Activated naive CD4-positive, alpha-beta T cell treated with anti-CD3 and anti-CD28 coated beads for 36 hours (primary cell): ENCODE measurements around the gene MVP. TPM values are rescaled to one million over a fixed set of nuclear protein-coding genes. Genes with fewer than 3 reads are reported as not detected.

Experiments used
- CTCF ChIA-PET: fragments of 350-600 bp; sonication (Branson Sonifier 250); formaldehyde crosslinking; loops from one replicate; lab custom pipeline; 2021; ENCODE audit warnings: antibody characterized with exemption; lab: Charles Lee
- DNase-seq: peaks from one replicate; pipeline ENCODE4 v3.0.0-alpha.2; 2020
- H3K27ac Mint-ChIP-seq: one replicate; pipeline ENCODE4 v1.8.0; 2021; ENCODE audit warnings: mild to moderate bottlenecking, mixed read lengths
- H3K27me3 Mint-ChIP-seq: one replicate; pipeline ENCODE4 v1.8.0; 2021; ENCODE audit warnings: low read depth, mixed read lengths
- H3K36me3 Mint-ChIP-seq: one replicate; pipeline ENCODE4 v1.8.0; 2021; ENCODE audit warnings: low read depth, mixed read lengths
- H3K4me1 Mint-ChIP-seq: one replicate; pipeline ENCODE4 v1.8.0; 2021; ENCODE audit warnings: low read depth, mixed read lengths
- H3K4me3 Mint-ChIP-seq: one replicate; pipeline ENCODE4 v1.8.0; 2021; ENCODE audit warnings: mild to moderate bottlenecking, moderate library complexity, mixed read lengths
- H3K9me3 Mint-ChIP-seq: one replicate; pipeline ENCODE4 v1.8.0; 2021; ENCODE audit warnings: mixed read lengths
- intact Hi-C: fragments of 100-400 bp; cut with micrococcal nuclease; formaldehyde crosslinking; loops from one replicate; pipeline ENCODE4 v1.15.1; 2023
- total RNA-seq, 2 experiments: library from RNA; stranded (reverse); gene quantifications; one replicate each; pipeline ENCODE4 v1.2.3, GENCODE V29; 2021

MVP gene
- total RNA-seq, 2 experiments from 2014 or later = 84.1 to 86.9 TPM

DNA sequence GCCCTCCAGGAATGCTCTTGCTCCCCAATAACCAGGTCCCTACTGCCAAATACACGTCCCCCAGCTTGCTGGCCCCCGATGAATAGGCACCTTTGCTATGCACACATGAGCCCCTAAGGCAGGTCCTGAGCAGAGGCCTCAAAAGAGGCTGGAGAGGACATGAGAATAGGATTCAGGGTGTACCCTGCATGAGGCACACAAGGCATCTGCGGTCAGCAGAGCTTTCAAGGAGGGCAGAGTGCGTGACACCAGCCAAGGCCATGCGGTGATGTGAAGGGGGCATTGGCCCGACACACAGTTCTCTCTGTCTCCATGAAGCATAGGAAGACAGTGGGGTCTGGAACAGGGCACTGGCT is 72.2 kb downstream of the MVP start:
- Mint-ChIP-seq H3K27ac (no peak overlapping the region), H3K36me3 (no peaks in the 10 kb centered on the region), H3K4me1 (no peaks in the 10 kb centered on the region), H3K4me3 (no peak overlapping the region), H3K9me3 (no peaks in the 10 kb centered on the region), H3K27me3 (peaks cover 7% of the 10 kb centered on the region)
- intact Hi-C loops = no loop called here
- DNase-seq = no peak
- CTCF ChIA-PET = no interaction called here

GRCh38 chr16:29893553-29893952 is 73.3 kb downstream of the MVP start:
- Mint-ChIP-seq H3K9me3 (no peaks in the 10 kb centered on the region), H3K27me3 (peaks cover 18% of the 10 kb centered on the region), H3K27ac (no peak overlapping the region), H3K36me3 (no peaks in the 10 kb centered on the region), H3K4me1 (peaks cover 3% of the 10 kb centered on the region), H3K4me3 (no peak overlapping the region)
- intact Hi-C loops = no loop called here
- DNase-seq = no peak
- CTCF ChIA-PET = interaction anchor here (0.6 kb wide), 2 partner anchors 10 to 119 kb away, joined by 3 read pairs; no protein-coding TSS in a partner anchor

GRCh38 chr16:29894352-29894751 is 74.1 kb downstream of the MVP start:
- intact Hi-C loops = no loop called here
- H3K27ac Mint-ChIP-seq = no peak overlapping the region
- H3K36me3 Mint-ChIP-seq = no peaks in the 10 kb centered on the region
- H3K27me3 Mint-ChIP-seq = peaks cover 22% of the 10 kb centered on the region
- DNase-seq = no peak
- H3K4me3 Mint-ChIP-seq = no peak overlapping the region
- CTCF ChIA-PET = interaction anchor here (0.6 to 1.0 kb wide), 2 partner anchors 9 kb away, joined by 3 to 4 read pairs; no protein-coding TSS in a partner anchor
- peaks cover 4% of the 10 kb centered on the region for H3K4me1 Mint-ChIP-seq
- no peaks in the 10 kb centered on the region for H3K9me3 Mint-ChIP-seq

GRCh38 chr16:29896841-29897240 is 76.6 kb downstream of the MVP start:
- Mint-ChIP-seq H3K27me3 (peaks cover 22% of the 10 kb centered on the region), H3K4me1 (peaks cover 12% of the 10 kb centered on the region), H3K27ac (no peak overlapping the region), H3K36me3 (no peaks in the 10 kb centered on the region), H3K4me3 (no peak overlapping the region), H3K9me3 (no peaks in the 10 kb centered on the region)
- intact Hi-C loops = no loop called here
- DNase-seq = no peak
- CTCF ChIA-PET = no interaction called here

- no peak overlapping the region for H3K27ac Mint-ChIP-seq
- no peaks in the 10 kb centered on the region for H3K9me3 Mint-ChIP-seq
- H3K36me3 Mint-ChIP-seq = no peaks in the 10 kb centered on the region
- DNase-seq = no peak
- H3K4me3 Mint-ChIP-seq = no peak overlapping the region
- H3K4me1 Mint-ChIP-seq = peaks cover 13% of the 10 kb centered on the region
- peaks cover 22% of the 10 kb centered on the region for H3K27me3 Mint-ChIP-seq
- CTCF ChIA-PET = no interaction called here
- intact Hi-C loops = no loop called here
Measured at GRCh38 chr16:29897333-29897732, 77.1 kb downstream of the MVP start.

Other genes with a start within 250 kb of the MVP start
- 10 to 100 TPM; 51.9 to 53.2 TPM for gene SPN, start 157.2 kb upstream of the MVP start, total RNA-seq
- gene QPRT, start 141.3 kb upstream of the MVP start, total RNA-seq = 1 to 10 TPM; 8.3 to 9.2 TPM
- gene C16orf54, start 74.5 kb upstream of the MVP start, total RNA-seq = 10 to 100 TPM; 11.4 to 12.1 TPM
- gene ZG16, start 42.2 kb upstream of the MVP start, total RNA-seq = not detected
- 100 to 1,000 TPM; 201 to 209 TPM for gene KIF22, start 29.7 kb upstream of the MVP start, total RNA-seq
- gene MAZ, start 13.9 kb upstream of the MVP start, total RNA-seq = 100 to 1,000 TPM; 290 to 330 TPM
- gene PRRT2, start 8.3 kb upstream of the MVP start, total RNA-seq = under 1 TPM; 0.83 to 0.94 TPM
- gene PAGR1, start 4.3 kb upstream of the MVP start, total RNA-seq = 10 to 100 TPM; 16.9 to 19.3 TPM
- 10 to 100 TPM; 29.0 to 31.0 TPM for gene CDIPT, start 42.8 kb downstream of the MVP start, total RNA-seq
- under 1 TPM; 0.30 to 0.31 TPM for gene SEZ6L2, start 79.1 kb downstream of the MVP start, total RNA-seq
- 1 to 10 TPM; 1.3 to 1.7 TPM for gene ASPHD1, start 80.0 kb downstream of the MVP start, total RNA-seq
- gene KCTD13, start 105.8 kb downstream of the MVP start, total RNA-seq = 10 to 100 TPM; 25.8 to 29.4 TPM
- gene TMEM219, start 141.6 kb downstream of the MVP start, total RNA-seq = 10 to 100 TPM; 31.9 to 35.5 TPM
- gene TAOK2, start 153.4 kb downstream of the MVP start, total RNA-seq = 10 to 100 TPM; 20.9 to 21.6 TPM
- gene HIRIP3, start 175.2 kb downstream of the MVP start, total RNA-seq = 10 to 100 TPM; 40.8 to 43.9 TPM
- 10 to 100 TPM; 62.0 to 65.4 TPM for gene INO80E, start 175.8 kb downstream of the MVP start, total RNA-seq
- under 1 TPM; 0.64 to 0.86 TPM for gene DOC2A, start 190.6 kb downstream of the MVP start, total RNA-seq
- gene C16orf92, start 202.7 kb downstream of the MVP start, total RNA-seq = not detected
- 1 to 10 TPM; 4.6 to 6.1 TPM for gene TLCD3B, start 210.8 kb downstream of the MVP start, total RNA-seq
- 1,000 to 10,000 TPM; 1,750 to 1,795 TPM for gene ALDOA, start 245.3 kb downstream of the MVP start, total RNA-seq